SK-N-SH treated with all-trans-retinoic acid at 6 μM for 48 hours (cell line): ENCODE data around the gene PDIK1L.
"Not testable (repeated sequence)": the region's sequence is repeated elsewhere in the genome, so short reads cannot be mapped to it uniquely, and the experiment has no call there.

Experiments
- ATAC-seq: fragments of 200-7000 bp; cut with Tn5 transposase; 3 replicates; pipeline ENCODE4 v1.9.1; 2020; ENCODE audit warnings: mild to moderate bottlenecking, moderate library complexity
- ARNTL ChIP-seq: fragments of 450-650 bp; formaldehyde crosslinking; IDR thresholded peaks from 2 replicates; pipeline ENCODE4 v1.5.0; 2020; ENCODE audit warnings: low read depth, mild to moderate bottlenecking, moderate library complexity, borderline replicate concordance
- GLIS3 ChIP-seq: fragments of 250-450 bp; sonication (Bioruptor Pico); IDR thresholded peaks from 2 replicates; pipeline ENCODE4 v1.5.0; 2020; ENCODE audit warnings: mild to moderate bottlenecking, moderate library complexity
- ISL1 ChIP-seq: fragments of 250-450 bp; sonication (Bioruptor Pico); IDR thresholded peaks from 2 replicates; pipeline ENCODE4 v2.1.2; 2022; ENCODE audit warnings: mild to moderate bottlenecking, moderate library complexity
- OSR1 ChIP-seq: fragments of 250-450 bp; sonication (Bioruptor Pico); IDR thresholded peaks from 2 replicates; pipeline ENCODE4 v1.8.0; 2022; ENCODE audit warnings: moderate library complexity, mild to moderate bottlenecking, inconsistent platforms
- PPARA ChIP-seq: fragments of 250-450 bp; sonication (Bioruptor Pico); IDR thresholded peaks from 2 replicates; pipeline ENCODE4 v1.5.0; 2020; ENCODE audit warnings: mild to moderate bottlenecking, borderline replicate concordance
- TOX ChIP-seq: fragments of 250-450 bp; sonication (Bioruptor Pico); IDR thresholded peaks from 2 replicates; pipeline ENCODE4 v1.8.0; 2021; ENCODE audit warnings: mild to moderate bottlenecking, moderate library complexity, borderline replicate concordance
- ZC3H10 ChIP-seq: fragments of 250-450 bp; sonication (Bioruptor Pico); IDR thresholded peaks from 2 replicates; pipeline ENCODE4 v1.5.1; 2021; ENCODE audit warnings: mild to moderate bottlenecking, moderate library complexity
- ZFP3 ChIP-seq: fragments of 250-450 bp; sonication (Bioruptor Pico); IDR thresholded peaks from 2 replicates; pipeline ENCODE4 v1.5.0; 2020; ENCODE audit warnings: mild to moderate bottlenecking, moderate library complexity
- ZFP30 ChIP-seq: fragments of 450-650 bp; formaldehyde crosslinking; IDR thresholded peaks from 2 replicates; pipeline ENCODE4 v1.5.0; 2022; ENCODE audit warnings: mild to moderate bottlenecking, moderate library complexity
- ZNF565 ChIP-seq: fragments of 450-650 bp; formaldehyde crosslinking; conservative IDR thresholded peaks from 2 replicates; pipeline ENCODE4 v1.5.0; 2020; ENCODE audit warnings: low read depth, mild to moderate bottlenecking, moderate library complexity
- ZNF70 ChIP-seq: fragments of 450-650 bp; formaldehyde crosslinking; IDR thresholded peaks from 2 replicates; pipeline ENCODE4 v1.5.0; 2020; ENCODE audit warnings: mild to moderate bottlenecking, moderate library complexity
- TF ChIP-seq, protein P1 (sequence below): fragments of 250-450 bp; sonication (Bioruptor Pico); IDR thresholded peaks from 2 replicates; pipeline ENCODE4 v1.8.0; 2021; ENCODE audit warnings: low read depth, mild to moderate bottlenecking, moderate library complexity, borderline replicate concordance
- TF ChIP-seq, protein P2 (sequence below): fragments of 250-450 bp; sonication (Bioruptor Pico); IDR thresholded peaks from 2 replicates; pipeline ENCODE4 v1.5.1; 2020; ENCODE audit warnings: low read depth, mild to moderate bottlenecking, moderate library complexity
- TF ChIP-seq, protein P3 (sequence below): fragments of 250-450 bp; sonication (Bioruptor Pico); IDR thresholded peaks from 2 replicates; pipeline ENCODE4 v1.8.0; 2020; ENCODE audit warnings: mild to moderate bottlenecking, moderate library complexity, borderline replicate concordance
- TF ChIP-seq, protein P4 (sequence below): fragments of 250-450 bp; sonication (Bioruptor Pico); IDR thresholded peaks from 2 replicates; pipeline ENCODE4 v1.5.1; 2021; ENCODE audit warnings: mild to moderate bottlenecking, moderate library complexity

The PDIK1L gene

DNA sequence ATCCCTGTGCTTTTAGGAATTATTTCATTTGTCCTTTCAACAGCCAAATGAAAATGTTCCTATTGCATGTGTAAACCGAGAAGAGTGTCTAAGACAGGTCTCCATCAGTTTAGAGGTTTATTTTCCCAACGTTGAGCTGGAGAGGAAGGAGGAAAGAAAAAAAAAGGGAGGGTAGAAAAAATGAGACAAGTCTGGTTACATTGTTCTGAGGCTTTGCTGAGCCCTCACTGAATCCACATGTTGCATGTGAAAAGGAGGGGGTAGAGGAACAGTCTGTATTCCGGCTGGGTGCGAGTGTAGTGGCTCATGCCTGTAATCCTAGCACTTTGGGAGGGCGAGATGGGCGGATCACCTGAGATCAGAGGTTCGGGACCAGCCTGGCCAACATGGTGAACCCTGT is 19.2 kb upstream of the PDIK1L start (continued):
- TF ChIP-seq, protein P1, sequence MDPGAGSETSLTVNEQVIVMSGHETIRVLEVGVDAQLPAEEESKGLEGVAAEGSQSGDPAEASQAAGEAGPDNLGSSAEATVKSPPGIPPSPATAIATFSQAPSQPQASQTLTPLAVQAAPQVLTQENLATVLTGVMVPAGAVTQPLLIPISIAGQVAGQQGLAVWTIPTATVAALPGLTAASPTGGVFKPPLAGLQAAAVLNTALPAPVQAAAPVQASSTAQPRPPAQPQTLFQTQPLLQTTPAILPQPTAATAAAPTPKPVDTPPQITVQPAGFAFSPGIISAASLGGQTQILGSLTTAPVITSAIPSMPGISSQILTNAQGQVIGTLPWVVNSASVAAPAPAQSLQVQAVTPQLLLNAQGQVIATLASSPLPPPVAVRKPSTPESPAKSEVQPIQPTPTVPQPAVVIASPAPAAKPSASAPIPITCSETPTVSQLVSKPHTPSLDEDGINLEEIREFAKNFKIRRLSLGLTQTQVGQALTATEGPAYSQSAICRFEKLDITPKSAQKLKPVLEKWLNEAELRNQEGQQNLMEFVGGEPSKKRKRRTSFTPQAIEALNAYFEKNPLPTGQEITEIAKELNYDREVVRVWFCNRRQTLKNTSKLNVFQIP, result no peak

DNA sequence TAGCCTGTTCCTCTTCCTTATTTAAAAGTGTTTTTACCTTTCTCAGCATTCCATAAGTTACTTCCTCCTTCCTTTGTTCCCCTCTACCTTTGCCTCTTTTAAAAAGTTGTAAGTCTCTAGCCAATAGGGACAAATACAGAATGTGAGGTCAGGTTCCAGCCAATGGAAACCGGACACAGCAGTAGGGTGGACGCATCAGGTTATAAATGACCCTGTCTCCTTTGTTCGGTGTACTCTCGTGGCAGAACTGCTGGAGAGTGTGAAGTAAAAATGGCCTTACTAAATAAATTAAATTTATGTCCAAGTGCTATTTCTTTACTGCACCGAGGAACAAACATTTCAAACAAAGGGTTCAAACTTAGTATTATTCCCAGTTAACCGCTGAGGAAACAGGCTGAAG is 18.1 kb upstream of the PDIK1L start:
- not testable (repeated sequence) for ATAC-seq

DNA sequence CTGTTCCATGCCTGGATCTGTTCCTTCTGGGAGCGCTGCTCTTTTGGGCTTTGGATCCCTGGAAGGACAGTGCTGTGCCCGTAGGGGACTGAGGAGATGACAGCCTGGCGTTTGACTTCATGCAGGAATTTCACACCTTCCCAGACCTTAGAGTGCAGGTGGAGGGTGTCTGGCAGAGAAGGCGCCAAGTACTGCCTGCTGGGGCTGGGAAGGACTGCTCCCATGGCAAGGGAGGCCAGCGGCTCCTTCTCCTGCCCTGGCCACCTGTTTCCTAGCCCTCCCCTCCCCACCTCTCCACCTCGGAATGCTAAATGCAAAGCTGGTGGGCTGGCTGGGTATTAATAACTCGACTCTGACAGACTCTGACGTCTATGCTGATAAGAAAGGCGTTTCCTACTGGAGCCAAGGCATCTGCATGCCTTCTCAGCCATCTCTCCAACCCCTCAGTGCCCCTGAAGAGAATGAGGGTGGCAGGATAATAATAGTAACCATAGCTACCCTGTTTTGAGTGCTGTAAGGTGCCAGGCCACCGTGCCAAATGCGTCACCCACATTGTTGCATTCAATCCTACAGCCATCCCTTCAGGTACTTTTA is 17.5 kb upstream of the PDIK1L start:
- TF ChIP-seq ZNF565, result no peak
- TF ChIP-seq ISL1 (CRISPR knock-in tag), result no peak
- TF ChIP-seq, protein P2, sequence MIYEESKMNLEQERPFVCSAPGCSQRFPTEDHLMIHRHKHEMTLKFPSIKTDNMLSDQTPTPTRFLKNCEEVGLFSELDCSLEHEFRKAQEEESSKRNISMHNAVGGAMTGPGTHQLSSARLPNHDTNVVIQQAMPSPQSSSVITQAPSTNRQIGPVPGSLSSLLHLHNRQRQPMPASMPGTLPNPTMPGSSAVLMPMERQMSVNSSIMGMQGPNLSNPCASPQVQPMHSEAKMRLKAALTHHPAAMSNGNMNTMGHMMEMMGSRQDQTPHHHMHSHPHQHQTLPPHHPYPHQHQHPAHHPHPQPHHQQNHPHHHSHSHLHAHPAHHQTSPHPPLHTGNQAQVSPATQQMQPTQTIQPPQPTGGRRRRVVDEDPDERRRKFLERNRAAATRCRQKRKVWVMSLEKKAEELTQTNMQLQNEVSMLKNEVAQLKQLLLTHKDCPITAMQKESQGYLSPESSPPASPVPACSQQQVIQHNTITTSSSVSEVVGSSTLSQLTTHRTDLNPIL (CRISPR knock-in tag), result no peak
- TF ChIP-seq ZFP3 (CRISPR knock-in tag), result no peak
- TF ChIP-seq, protein P3, sequence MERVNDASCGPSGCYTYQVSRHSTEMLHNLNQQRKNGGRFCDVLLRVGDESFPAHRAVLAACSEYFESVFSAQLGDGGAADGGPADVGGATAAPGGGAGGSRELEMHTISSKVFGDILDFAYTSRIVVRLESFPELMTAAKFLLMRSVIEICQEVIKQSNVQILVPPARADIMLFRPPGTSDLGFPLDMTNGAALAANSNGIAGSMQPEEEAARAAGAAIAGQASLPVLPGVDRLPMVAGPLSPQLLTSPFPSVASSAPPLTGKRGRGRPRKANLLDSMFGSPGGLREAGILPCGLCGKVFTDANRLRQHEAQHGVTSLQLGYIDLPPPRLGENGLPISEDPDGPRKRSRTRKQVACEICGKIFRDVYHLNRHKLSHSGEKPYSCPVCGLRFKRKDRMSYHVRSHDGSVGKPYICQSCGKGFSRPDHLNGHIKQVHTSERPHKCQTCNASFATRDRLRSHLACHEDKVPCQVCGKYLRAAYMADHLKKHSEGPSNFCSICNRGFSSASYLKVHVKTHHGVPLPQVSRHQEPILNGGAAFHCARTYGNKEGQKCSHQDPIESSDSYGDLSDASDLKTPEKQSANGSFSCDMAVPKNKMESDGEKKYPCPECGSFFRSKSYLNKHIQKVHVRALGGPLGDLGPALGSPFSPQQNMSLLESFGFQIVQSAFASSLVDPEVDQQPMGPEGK (CRISPR knock-in tag), result no peak
- no peak for TF ChIP-seq ARNTL (CRISPR knock-in tag)
- no peak for TF ChIP-seq ZNF70 (CRISPR knock-in tag)
- no peak for TF ChIP-seq ZC3H10 (CRISPR knock-in tag)
- no peak for TF ChIP-seq TOX (CRISPR knock-in tag)
- TF ChIP-seq OSR1 (CRISPR knock-in tag), result no peak
- TF ChIP-seq, protein P4, sequence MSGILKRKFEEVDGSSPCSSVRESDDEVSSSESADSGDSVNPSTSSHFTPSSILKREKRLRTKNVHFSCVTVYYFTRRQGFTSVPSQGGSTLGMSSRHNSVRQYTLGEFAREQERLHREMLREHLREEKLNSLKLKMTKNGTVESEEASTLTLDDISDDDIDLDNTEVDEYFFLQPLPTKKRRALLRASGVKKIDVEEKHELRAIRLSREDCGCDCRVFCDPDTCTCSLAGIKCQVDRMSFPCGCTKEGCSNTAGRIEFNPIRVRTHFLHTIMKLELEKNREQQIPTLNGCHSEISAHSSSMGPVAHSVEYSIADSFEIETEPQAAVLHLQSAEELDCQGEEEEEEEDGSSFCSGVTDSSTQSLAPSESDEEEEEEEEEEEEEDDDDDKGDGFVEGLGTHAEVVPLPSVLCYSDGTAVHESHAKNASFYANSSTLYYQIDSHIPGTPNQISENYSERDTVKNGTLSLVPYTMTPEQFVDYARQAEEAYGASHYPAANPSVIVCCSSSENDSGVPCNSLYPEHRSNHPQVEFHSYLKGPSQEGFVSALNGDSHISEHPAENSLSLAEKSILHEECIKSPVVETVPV, result no peak
- TF ChIP-seq, all 23 proteins: peak for 0
- ATAC-seq, result no peak; the same call in 1 of the 3 replicates

DNA sequence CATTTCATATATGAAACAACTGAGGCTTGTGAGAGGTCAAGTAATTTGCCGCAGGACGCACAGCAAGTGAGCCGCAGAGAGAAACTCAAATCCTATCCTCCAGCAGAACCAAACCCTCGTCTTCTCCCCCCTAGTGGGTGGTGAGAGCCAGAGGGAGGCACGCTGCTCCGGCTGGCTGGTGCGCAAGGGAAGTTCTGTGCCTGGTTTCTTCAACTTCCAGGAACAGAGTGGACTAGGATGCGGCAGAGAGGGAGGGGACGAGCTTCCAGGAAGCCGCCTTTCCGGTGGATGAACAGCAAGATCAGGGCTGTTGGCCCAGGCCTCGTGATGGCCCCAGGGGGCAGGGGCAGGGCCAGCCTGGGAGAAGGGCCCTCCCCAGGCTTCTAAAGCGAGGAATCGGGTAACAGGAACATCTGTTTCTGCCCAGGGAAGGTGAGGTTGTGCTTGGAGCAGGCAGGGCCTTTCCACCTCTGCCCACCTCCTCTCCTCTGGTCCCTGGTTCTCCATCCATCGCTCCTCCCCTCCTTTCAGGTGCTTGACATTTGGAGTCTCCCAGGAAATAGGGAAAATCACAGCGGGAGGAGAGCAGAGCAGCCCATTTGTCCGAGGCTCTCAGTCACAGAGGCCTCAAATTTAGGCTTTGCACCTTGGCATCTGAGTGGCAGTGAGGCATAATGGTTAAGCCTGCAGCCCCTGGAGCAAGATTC is 16.8 kb upstream of the PDIK1L start:
- TF ChIP-seq ZC3H10 (CRISPR knock-in tag) (no peak), GLIS3 (no peak), PPARA (CRISPR knock-in tag) (no peak), ZNF565 (no peak), ZFP3 (CRISPR knock-in tag) (no peak), ISL1 (CRISPR knock-in tag) (no peak)
- TF ChIP-seq, protein P3 (CRISPR knock-in tag), result no peak
- TF ChIP-seq, all 23 proteins: peak for 0
- no peak; the same call in 2 of the 3 replicates for ATAC-seq

DNA sequence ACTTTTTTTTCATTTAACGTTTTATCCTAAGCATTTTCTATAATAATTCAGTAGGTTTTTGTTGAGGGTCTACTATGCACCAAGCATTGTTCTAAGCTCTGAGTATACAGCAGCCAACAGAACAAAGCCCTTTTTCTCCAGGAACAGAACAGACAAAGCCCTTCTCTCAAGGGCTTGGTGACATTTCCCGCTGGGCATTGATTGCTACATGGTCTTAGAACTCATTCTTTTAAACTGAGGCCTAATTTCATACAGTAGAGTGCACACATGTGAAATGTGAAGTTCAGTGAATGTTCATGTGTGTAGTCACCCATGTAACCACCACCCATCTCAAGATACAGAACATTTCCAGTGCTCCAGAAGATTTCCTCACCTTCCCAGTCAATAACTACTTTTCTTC is 15.2 kb upstream of the PDIK1L start:
- TF ChIP-seq GLIS3 (no peak), ZNF565 (no peak), ZFP3 (CRISPR knock-in tag) (no peak), OSR1 (CRISPR knock-in tag) (no peak), ZC3H10 (CRISPR knock-in tag) (no peak), ZFP30 (CRISPR knock-in tag) (no peak)
- TF ChIP-seq, protein P1, result no peak
- TF ChIP-seq, protein P3 (CRISPR knock-in tag), result no peak
- TF ChIP-seq, all 23 proteins: peak for 0
- ATAC-seq, result no peak
